HEK293T (cell line): Measurements from ENCODE around the gene NUDT22.

ENCODE experiments used
- BHLHE40 ChIP-seq: fragments of 450-650 bp; IDR thresholded peaks from 2 replicates; pipeline ENCODE4 v1.6.1; 2016; ENCODE audit warnings: mild to moderate bottlenecking, moderate library complexity, borderline replicate concordance
- FOXA1 ChIP-seq: fragments of 450-650 bp; IDR thresholded peaks from 2 replicates; pipeline ENCODE4 v1.6.1; 2016; ENCODE audit warnings: mild to moderate bottlenecking
- FOXM1 ChIP-seq: fragments of 450-650 bp; IDR thresholded peaks from 2 replicates; pipeline ENCODE4 v1.6.1; 2017; ENCODE audit warnings: mild to moderate bottlenecking, borderline replicate concordance
- SUZ12 ChIP-seq: fragments of 450-650 bp; IDR thresholded peaks from 2 replicates; pipeline ENCODE4 v1.6.1; 2016; ENCODE audit warnings: mild to moderate bottlenecking

- TF ChIP-seq FOXM1 (no peak), FOXA1 (no peak), BHLHE40 (no peak), SUZ12 (no peak)
These were observed 9.5 kb downstream of the NUDT22 start for GRCh38 chr11:64235437-64236161.
